ENCODE measurements around the gene IGF1R. TPM values are rescaled to one million over a fixed set of nuclear protein-coding genes. Genes with fewer than 3 reads are reported as not detected.

IGF1R gene
- total RNA-seq, 2 experiments from 2014 or later, result 22.8 to 24.7 TPM

GRCh38 chr15:98896002-98896721 lies 247.8 kb downstream of the IGF1R start:
- Mint-ChIP-seq H3K4me3 (no peak overlapping the region), H3K9me3 (no peaks in the 10 kb centered on the region), H3K27ac (no peak overlapping the region), H3K36me3 (ENCODE audit: low read depth) (peaks cover 15% of the 10 kb centered on the region), H3K4me1 (ENCODE audit: low read depth) (no peaks in the 10 kb centered on the region), H3K27me3 (no peaks in the 10 kb centered on the region)
- ChIA-PET POLR2A (interaction anchor here (0.7 kb wide), 1 partner anchor 247 kb away, joined by 3 read pairs; no protein-coding TSS in a partner anchor), CTCF (interaction anchor here (0.7 to 1.6 kb wide), 4 partner anchors 8 to 304 kb away, joined by 3 to 4 read pairs (median 4); no protein-coding TSS in a partner anchor)
- intact Hi-C loops (cut with micrococcal nuclease), result no loop called here
- ATAC-seq, result no peak
- no peak for DNase-seq
- no peak for TF ChIP-seq CTCF (IDR thresholded peaks at IDR 0.05)

GRCh38 chr15:98896802-98897732 lies 248.7 kb downstream of the IGF1R start:
- Mint-ChIP-seq H3K9me3 (no peaks in the 10 kb centered on the region), H3K27ac (no peak overlapping the region), H3K4me1 (ENCODE audit: low read depth) (no peaks in the 10 kb centered on the region), H3K27me3 (no peaks in the 10 kb centered on the region), H3K36me3 (ENCODE audit: low read depth) (peaks cover 15% of the 10 kb centered on the region), H3K4me3 (no peak overlapping the region)
- TF ChIP-seq CTCF (IDR thresholded peaks at IDR 0.05), result no peak
- CTCF ChIA-PET, result interaction anchor here (0.6 to 1.6 kb wide), 3 partner anchors 7 to 180 kb away, joined by 3 to 4 read pairs (median 4); no protein-coding TSS in a partner anchor
- ATAC-seq (no peak), DNase-seq (no peak)
- POLR2A ChIA-PET, result no interaction called here
- intact Hi-C loops (cut with micrococcal nuclease), result no loop called here

GRCh38 chr15:98898122-98898521 lies 249.8 kb downstream of the IGF1R start:
- peaks cover 15% of the 10 kb centered on the region for H3K36me3 Mint-ChIP-seq (ENCODE audit: low read depth)
- H3K4me1 Mint-ChIP-seq (ENCODE audit: low read depth), result peaks cover 1% of the 10 kb centered on the region
- no peak overlapping the region for H3K27ac Mint-ChIP-seq
- intact Hi-C loops (cut with micrococcal nuclease), result no loop called here
- no peaks in the 10 kb centered on the region for H3K27me3 Mint-ChIP-seq
- H3K4me3 Mint-ChIP-seq, result no peak overlapping the region
- CTCF ChIA-PET, result interaction anchor here (0.6 kb wide), 1 partner anchor 179 kb away, joined by 3 read pairs; no protein-coding TSS in a partner anchor
- no peak for TF ChIP-seq CTCF (IDR thresholded peaks at IDR 0.05)
- POLR2A ChIA-PET, result no interaction called here
- DNase-seq (no peak), ATAC-seq (no peak)
- H3K9me3 Mint-ChIP-seq, result no peaks in the 10 kb centered on the region

GRCh38 chr15:98899272-98900021 lies 251.1 kb downstream of the IGF1R start:
- no peaks in the 10 kb centered on the region for H3K27me3 Mint-ChIP-seq
- peaks cover 9% of the 10 kb centered on the region for H3K4me1 Mint-ChIP-seq (ENCODE audit: low read depth)
- H3K4me3 Mint-ChIP-seq, result no peak overlapping the region
- intact Hi-C loops (cut with micrococcal nuclease), result no loop called here
- no peak for ATAC-seq
- TF ChIP-seq CTCF (IDR thresholded peaks at IDR 0.05), result no peak
- no peaks in the 10 kb centered on the region for H3K9me3 Mint-ChIP-seq
- no peak overlapping the region for H3K27ac Mint-ChIP-seq
- ChIA-PET CTCF (interaction anchor here (2.8 kb wide), 1 partner anchor 18 kb away, joined by 12 read pairs; no protein-coding TSS in a partner anchor), POLR2A (no interaction called here)
- H3K36me3 Mint-ChIP-seq (ENCODE audit: low read depth), result peaks cover 17% of the 10 kb centered on the region
- no peak for DNase-seq

Measured in activated CD8-positive, alpha-beta T cell treated with anti-CD3 and anti-CD28 coated beads for 36 hours (primary cell).